Measurements from ENCODE around the gene C11orf97. TPM values are rescaled to one million over a fixed set of nuclear protein-coding genes. Genes with fewer than 3 reads are reported as not detected.

The C11orf97 gene
- total RNA-seq: not detected in 2 replicates

GRCh38 chr11:94511932-94512781 lies at the start of gene C11orf97:
TSS of gene C11orf97 (plus strand) at chr11:94512461. CDS start at chr11:94512529, 68 bp downstream.

GRCh38 chr11:94493281-94494125 lies 18.8 kb upstream of the C11orf97 start, which contains the start of the genes ANKRD49 and MRE11:
TSS of gene ANKRD49 (plus strand) at chr11:94493984. CDS start at chr11:94496694, 2,710 bp downstream.
TSS of gene MRE11 (minus strand) at chr11:94493844. CDS start at chr11:94492801, 1,043 bp downstream.

GRCh38 chr11:94543695-94544645 lies 31.7 kb downstream of the C11orf97 start, which contains the start of gene FUT4:
TSS of gene FUT4 (plus strand) at chr11:94543921. CDS start at chr11:94544134, 213 bp downstream.

GRCh38 chr11:94567181-94567670 lies 55.0 kb downstream of the C11orf97 start, which contains the start of gene PIWIL4:
TSS of gene PIWIL4 (plus strand) at chr11:94567368. CDS start at chr11:94567519, 151 bp downstream.

Small RNAs within 50 kb of the gene (small RNA-seq; reads per million reads assigned to genes)
- 2.1 reads per million, percentile 51 among the genes with 10 or more reads in this experiment for gene MIR548L

Other genes starting within 250 kb of the C11orf97 start
- not detected in 2 replicates for gene IZUMO1R, start 207.9 kb upstream of the C11orf97 start, total RNA-seq
- not detected in 2 replicates for gene GPR83, start 111.0 kb upstream of the C11orf97 start, total RNA-seq
- gene MRE11, start 18.6 kb upstream of the C11orf97 start, total RNA-seq: 25.7 and 38.6 TPM in 2 replicates
- gene ANKRD49, start 18.5 kb upstream of the C11orf97 start, total RNA-seq: 13.1 and 13.2 TPM in 2 replicates
- 8.0 and 8.4 TPM in 2 replicates for gene FUT4, start 31.5 kb downstream of the C11orf97 start, total RNA-seq
- 0.66 and 0.79 TPM in 2 replicates for gene PIWIL4, start 54.9 kb downstream of the C11orf97 start, total RNA-seq